ENCODE data around the gene DIPK1B. TPM values are rescaled to one million over a fixed set of nuclear protein-coding genes. Genes with fewer than 3 reads are reported as not detected.

Gene DIPK1B
- total RNA-seq, 4 donors from 2014 or later, result 7.1 to 13.5 (median 9.5) TPM

DNA sequence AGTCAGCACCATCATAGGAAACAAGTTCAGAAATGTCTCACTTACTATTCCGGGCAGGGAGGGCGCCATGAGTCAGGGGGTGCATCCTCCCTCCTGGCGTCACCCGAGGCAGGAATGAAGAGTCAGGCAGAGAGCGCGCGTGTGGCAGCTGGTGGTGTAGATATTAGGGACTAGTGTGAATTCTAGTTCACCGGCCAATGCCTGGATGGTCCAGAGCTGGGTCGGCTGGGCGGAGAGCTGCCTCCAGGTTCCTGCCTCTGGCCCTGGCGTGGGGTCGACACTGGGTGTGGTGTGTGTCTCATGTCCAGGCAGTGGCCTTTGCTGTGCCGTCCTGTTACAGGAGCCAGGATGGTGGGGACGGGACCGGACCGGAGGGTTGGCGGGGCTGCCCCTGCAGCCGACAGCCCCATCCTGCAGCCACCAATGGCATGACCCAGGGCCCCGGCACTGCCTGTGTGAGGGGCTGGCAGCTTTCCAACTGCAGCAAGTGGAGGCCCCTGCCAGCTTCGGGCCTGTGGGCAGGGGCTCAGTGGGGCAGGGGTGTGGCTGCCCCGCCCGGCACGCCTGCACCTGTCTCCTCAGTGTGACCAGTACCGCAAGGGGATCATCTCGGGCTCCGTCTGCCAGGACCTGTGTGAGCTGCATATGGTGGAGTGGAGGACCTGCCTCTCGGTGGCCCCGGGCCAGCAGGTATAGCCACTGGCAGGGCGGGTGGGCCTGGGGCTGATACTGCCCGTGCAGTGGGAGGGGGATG, 9.1 kb downstream of the DIPK1B start:
- TF ChIP-seq POLR2A (IDR thresholded peaks at IDR 0.05), result no peak
- TF ChIP-seq, protein P1, sequence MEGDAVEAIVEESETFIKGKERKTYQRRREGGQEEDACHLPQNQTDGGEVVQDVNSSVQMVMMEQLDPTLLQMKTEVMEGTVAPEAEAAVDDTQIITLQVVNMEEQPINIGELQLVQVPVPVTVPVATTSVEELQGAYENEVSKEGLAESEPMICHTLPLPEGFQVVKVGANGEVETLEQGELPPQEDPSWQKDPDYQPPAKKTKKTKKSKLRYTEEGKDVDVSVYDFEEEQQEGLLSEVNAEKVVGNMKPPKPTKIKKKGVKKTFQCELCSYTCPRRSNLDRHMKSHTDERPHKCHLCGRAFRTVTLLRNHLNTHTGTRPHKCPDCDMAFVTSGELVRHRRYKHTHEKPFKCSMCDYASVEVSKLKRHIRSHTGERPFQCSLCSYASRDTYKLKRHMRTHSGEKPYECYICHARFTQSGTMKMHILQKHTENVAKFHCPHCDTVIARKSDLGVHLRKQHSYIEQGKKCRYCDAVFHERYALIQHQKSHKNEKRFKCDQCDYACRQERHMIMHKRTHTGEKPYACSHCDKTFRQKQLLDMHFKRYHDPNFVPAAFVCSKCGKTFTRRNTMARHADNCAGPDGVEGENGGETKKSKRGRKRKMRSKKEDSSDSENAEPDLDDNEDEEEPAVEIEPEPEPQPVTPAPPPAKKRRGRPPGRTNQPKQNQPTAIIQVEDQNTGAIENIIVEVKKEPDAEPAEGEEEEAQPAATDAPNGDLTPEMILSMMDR (IDR thresholded peaks at IDR 0.05), result no peak
- no peak for DNase-seq (ENCODE audit: low spot score in 2 of 2)
- WGBS, 2 donors, result 48 to 52% methylated on average over 23 to 30 of the region's 30 CpGs
- no peak overlapping the region for H3K4me3 ChIP-seq (ENCODE audit: low read depth, poor library complexity, severe bottlenecking)
- intact Hi-C loops (cut with DNase I; ENCODE audit: low total_unique reads), result no loop called here

DNA sequence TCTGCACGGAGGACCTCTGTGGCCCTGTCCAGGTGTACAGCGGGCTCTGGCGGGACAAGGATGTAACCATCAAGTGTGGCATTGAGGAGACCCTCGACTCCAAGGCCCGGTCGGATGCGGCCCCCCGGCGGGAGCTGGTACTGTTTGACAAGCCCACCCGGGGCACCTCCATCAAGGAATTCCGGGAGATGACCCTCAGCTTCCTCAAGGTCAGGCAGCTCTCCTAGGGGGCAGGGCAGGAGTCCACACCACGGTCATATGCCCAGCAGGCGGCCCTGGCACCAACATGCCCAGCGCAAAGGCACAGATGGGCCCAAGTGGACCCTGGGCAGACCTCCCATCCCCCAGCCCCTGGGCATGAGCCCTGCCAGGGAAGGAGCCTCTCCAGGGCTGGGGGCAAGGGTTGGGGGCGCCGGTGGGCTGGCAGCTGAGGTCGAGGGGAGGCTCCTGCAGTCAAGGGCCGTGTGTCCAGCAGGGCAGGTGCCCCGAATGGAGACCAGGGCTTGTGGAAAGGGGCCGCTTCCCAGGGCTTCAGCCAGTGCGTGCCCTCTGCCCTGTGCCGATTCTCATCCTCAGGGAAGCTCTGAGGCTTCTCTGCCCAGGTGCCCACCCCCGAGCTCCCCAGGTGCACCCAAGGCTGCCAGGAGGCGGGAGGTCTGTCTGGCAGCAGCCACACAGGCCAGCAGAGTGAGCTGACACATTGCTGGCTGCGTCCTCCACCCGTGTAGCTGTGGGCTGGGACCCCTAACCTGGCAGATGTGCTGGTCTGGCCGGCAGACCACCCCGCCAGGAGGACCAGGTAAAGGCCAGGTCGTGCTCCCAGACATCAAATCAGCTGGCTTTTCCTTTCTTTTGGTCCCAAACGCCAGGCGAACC, 10.0 kb downstream of the DIPK1B start:
- intact Hi-C loops (cut with DNase I; ENCODE audit: low total_unique reads), result no loop called here
- DNase-seq (ENCODE audit: low spot score in 2 of 2), result peak in 1 of 2 donors; percentile 86
- TF ChIP-seq, protein P1 (IDR thresholded peaks at IDR 0.05), result no peak
- no peak for TF ChIP-seq POLR2A (IDR thresholded peaks at IDR 0.05)
- WGBS, 2 donors, result 74 to 84% methylated on average over 8 to 23 of the region's 31 CpGs
- H3K4me3 ChIP-seq (ENCODE audit: low read depth, poor library complexity, severe bottlenecking), result no peak overlapping the region

DNA sequence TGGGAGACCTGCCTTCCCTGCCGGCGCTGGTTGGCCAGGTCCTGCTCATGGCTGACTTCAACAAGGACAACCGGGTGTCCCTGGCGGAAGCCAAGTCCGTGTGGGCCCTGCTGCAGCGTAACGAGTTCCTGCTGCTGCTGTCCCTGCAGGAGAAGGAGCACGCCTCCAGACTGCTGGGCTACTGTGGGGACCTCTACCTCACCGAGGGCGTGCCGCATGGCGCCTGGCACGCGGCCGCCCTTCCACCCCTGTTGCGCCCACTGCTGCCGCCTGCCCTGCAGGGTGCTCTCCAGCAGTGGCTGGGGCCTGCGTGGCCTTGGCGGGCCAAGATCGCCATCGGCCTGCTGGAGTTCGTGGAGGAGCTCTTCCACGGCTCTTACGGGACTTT, 10.6 kb downstream of the DIPK1B start:
- DNase-seq (ENCODE audit: low spot score in 2 of 2), result no peak
- H3K4me3 ChIP-seq (ENCODE audit: low read depth, poor library complexity, severe bottlenecking), result no peak overlapping the region
- intact Hi-C loops (cut with DNase I; ENCODE audit: low total_unique reads), result no loop called here
- TF ChIP-seq POLR2A (IDR thresholded peaks at IDR 0.05), result no peak
- TF ChIP-seq, protein P1 (IDR thresholded peaks at IDR 0.05), result no peak
- 84 to 95% methylated on average over 9 to 20 of the region's 24 CpGs for WGBS, 2 donors

DNA sequence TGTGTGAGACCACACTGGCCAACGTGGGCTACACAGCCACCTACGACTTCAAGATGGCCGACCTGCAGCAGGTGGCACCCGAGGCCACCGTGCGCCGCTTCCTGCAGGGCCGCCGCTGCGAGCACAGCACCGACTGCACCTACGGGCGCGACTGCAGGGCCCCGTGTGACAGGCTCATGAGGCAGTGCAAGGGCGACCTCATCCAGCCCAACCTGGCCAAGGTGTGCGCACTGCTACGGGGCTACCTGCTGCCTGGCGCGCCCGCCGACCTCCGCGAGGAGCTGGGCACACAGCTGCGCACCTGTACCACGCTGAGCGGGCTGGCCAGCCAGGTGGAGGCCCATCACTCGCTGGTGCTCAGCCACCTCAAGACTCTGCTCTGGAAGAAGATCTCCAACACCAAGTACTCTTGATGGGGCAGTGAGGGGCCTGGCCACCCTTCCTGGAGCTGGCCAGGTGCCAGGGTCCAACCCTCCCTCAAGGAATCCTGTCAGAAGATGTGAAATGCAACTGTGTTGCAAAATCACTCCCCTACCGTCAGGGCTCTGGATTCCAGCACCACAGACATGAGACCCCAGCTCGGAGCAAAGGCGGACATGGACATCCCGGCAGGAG, 11.1 kb downstream of the DIPK1B start:
- H3K4me3 ChIP-seq (ENCODE audit: low read depth, poor library complexity, severe bottlenecking), result no peak overlapping the region
- 93 to 94% methylated on average over 23 of the region's 32 CpGs for WGBS, 2 donors
- intact Hi-C loops (cut with DNase I; ENCODE audit: low total_unique reads), result no loop called here
- TF ChIP-seq POLR2A (IDR thresholded peaks at IDR 0.05), result no peak
- TF ChIP-seq, protein P1 (IDR thresholded peaks at IDR 0.05), result no peak
- DNase-seq (ENCODE audit: low spot score in 2 of 2), result no peak

DNA sequence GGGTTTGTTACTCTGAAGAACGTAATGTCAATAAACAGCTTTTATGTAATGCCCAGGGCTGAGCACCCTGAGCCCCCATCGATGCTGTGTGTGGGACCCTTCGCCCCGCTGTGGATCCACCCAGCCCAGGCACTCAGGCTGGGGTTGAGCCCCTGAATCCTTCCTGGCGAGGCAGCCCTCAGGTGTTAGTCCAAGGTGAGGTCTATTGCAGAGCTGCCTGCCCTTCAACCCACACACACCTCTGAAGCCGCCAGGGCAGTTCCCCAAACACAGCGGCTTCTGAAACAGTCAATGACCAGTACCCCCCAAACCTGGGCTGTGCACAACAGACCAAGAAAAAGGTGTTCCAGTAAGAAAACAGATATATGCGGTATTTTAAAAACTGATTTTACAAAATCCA, 11.6 kb downstream of the DIPK1B start:
- H3K4me3 ChIP-seq (ENCODE audit: low read depth, poor library complexity, severe bottlenecking), result no peak overlapping the region
- intact Hi-C loops (cut with DNase I; ENCODE audit: low total_unique reads), result no loop called here
- no peak for TF ChIP-seq POLR2A (IDR thresholded peaks at IDR 0.05)
- TF ChIP-seq, protein P1 (IDR thresholded peaks at IDR 0.05), result no peak
- 98% methylated on average over 6 to 8 of the region's 8 CpGs for WGBS, 2 donors
- no peak for DNase-seq (ENCODE audit: low spot score in 2 of 2)
